Prostate gland (tissue), 2 donors: ENCODE data around the gene ASB18.

Source experiments
- POLR2A ChIP-seq: fragments of 450-650 bp; IDR thresholded peaks from one replicate; pipeline ENCODE4 v1.6.1; 2016; ENCODE audit warnings: antibody characterized with exemption, mild to moderate bottlenecking
- TF ChIP-seq, protein P1 (sequence below), 4 experiments: fragments of 200-600 bp in 2 of 4; fragments of 450-650 bp in 2 of 4; sonication (generic) in 2 of 4; IDR thresholded peaks; 1 replicate in 3 of 4; 2 replicates in 1 of 4; pipeline ENCODE4 v1.5.1; 2016 to 2019; ENCODE audit warnings: antibody characterized with exemption in 4 of 4, mild to moderate bottlenecking in 2 of 4, moderate library complexity in 2 of 4

DNA sequence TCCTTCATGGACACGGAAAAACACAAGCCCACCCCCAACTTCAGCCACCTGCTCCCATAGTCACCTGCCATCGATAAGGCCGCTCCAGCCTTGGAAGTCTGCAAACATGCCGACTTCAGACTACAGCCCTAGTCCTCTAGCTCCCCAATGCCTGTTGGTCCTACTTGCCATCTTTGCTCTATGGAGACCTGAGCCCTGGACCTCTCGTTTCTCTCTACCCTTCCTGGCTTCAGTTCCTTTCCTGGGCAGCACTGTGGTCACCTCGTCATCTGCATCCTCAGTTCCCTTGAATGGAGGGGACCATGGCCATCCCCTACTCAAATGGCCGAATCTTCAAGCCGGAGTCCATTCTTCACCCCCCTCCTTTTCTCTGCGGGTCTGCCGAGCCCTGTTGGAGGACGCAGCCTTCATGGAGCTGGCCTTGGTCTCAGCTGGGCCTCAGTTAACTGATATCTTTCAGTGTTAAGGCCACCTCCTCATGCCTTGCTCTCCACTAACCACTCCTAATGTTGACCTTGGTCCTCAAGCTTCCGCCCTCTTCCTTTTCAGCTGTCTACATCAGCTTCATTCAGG lies 48.4 kb downstream of the ASB18 start:
- TF ChIP-seq, protein P1, sequence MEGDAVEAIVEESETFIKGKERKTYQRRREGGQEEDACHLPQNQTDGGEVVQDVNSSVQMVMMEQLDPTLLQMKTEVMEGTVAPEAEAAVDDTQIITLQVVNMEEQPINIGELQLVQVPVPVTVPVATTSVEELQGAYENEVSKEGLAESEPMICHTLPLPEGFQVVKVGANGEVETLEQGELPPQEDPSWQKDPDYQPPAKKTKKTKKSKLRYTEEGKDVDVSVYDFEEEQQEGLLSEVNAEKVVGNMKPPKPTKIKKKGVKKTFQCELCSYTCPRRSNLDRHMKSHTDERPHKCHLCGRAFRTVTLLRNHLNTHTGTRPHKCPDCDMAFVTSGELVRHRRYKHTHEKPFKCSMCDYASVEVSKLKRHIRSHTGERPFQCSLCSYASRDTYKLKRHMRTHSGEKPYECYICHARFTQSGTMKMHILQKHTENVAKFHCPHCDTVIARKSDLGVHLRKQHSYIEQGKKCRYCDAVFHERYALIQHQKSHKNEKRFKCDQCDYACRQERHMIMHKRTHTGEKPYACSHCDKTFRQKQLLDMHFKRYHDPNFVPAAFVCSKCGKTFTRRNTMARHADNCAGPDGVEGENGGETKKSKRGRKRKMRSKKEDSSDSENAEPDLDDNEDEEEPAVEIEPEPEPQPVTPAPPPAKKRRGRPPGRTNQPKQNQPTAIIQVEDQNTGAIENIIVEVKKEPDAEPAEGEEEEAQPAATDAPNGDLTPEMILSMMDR (IDR thresholded peaks at IDR 0.05): no peak
- no peak for TF ChIP-seq POLR2A
